ENCODE results near the gene MAPK1. TPM values are rescaled to one million over a fixed set of nuclear protein-coding genes. Genes with fewer than 3 reads are reported as not detected.
"Not testable (repeated sequence)": the region's sequence is repeated elsewhere in the genome, so short reads cannot be mapped to it uniquely, and the experiment has no call there.

Gene MAPK1
- total and polyA plus RNA-seq, 4 donors: 13.6 to 159 (median 76.6) TPM

DNA sequence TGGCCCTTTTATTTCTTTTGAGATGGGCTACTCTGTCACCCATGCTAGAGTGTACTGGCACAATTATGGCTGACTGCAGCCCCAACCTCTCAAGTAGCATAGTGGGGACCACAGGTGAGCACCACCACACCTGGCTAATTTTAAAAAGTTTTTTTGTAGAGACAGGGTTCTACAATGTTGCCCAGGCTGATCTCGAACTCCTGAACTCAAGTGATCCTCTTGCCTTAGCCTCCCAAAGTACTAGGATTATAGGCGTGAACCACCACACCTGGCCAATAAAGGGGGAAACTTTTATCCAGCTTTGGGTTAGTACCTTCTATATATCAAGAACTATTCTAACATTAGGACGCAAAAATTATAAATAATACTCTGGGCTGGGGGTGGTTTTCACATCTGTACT lies 52.1 kb downstream of the MAPK1 start:
- Histone ChIP-seq H3K9me3 (ENCODE audit: control insufficient read depth, low read length) (no peaks in the 10 kb centered on the region), H3K4me1 (ENCODE audit: control insufficient read depth in 1 of 2, insufficient read depth in 2 of 2, low read length in 2 of 2) (peaks cover 0 to 15% of the 10 kb centered on the region in 2 donors), H3K4me3 (ENCODE audit: low read length in 2 of 2) (no peak overlapping the region), H3K27ac (ENCODE audit: low read depth in 1 of 2, low read length in 2 of 2) (no peak overlapping the region), H3K27me3 (ENCODE audit: control insufficient read depth in 1 of 2, insufficient read depth in 2 of 2, low read length in 1 of 2) (no peaks in the 10 kb centered on the region), H3K36me3 (ENCODE audit: control insufficient read depth in 1 of 2, insufficient read depth in 2 of 2, low read length in 1 of 2) (no peaks in the 10 kb centered on the region)
- WGBS, 2 donors: 98 to 99% methylated on average over 3 of the region's 3 CpGs
- intact Hi-C loops (cut with DNase I): loop anchor here in 1 of 2 donors (5.0 kb wide), 1 partner anchor 37 kb away; no protein-coding TSS in a partner anchor
- DNase-seq (no peak), ATAC-seq (ENCODE audit: low FRiP score) (no peak)

DNA sequence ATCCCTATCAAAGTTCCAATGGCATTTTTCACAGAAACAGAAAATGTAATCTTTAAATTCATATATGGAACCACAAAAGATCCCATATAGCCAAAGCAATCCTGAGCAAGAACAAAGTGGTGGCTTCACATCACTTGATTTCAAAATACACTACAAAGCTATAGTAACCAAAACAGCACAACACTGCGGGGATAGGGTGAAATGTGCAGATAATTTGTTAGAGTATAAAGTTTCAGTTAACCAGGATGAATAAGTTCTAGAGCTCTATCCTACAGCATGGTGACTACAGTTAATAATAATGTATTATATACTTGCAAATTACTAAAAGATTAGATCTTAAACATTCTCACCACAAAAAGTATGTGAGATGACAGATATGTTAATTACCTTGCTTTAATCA lies 55.5 kb downstream of the MAPK1 start:
- intact Hi-C loops (cut with DNase I): no loop called here
- peaks cover 0 to 1% of the 10 kb centered on the region in 2 donors for H3K4me1 ChIP-seq (ENCODE audit: control insufficient read depth in 1 of 2, insufficient read depth in 2 of 2, low read length in 2 of 2)

DNA sequence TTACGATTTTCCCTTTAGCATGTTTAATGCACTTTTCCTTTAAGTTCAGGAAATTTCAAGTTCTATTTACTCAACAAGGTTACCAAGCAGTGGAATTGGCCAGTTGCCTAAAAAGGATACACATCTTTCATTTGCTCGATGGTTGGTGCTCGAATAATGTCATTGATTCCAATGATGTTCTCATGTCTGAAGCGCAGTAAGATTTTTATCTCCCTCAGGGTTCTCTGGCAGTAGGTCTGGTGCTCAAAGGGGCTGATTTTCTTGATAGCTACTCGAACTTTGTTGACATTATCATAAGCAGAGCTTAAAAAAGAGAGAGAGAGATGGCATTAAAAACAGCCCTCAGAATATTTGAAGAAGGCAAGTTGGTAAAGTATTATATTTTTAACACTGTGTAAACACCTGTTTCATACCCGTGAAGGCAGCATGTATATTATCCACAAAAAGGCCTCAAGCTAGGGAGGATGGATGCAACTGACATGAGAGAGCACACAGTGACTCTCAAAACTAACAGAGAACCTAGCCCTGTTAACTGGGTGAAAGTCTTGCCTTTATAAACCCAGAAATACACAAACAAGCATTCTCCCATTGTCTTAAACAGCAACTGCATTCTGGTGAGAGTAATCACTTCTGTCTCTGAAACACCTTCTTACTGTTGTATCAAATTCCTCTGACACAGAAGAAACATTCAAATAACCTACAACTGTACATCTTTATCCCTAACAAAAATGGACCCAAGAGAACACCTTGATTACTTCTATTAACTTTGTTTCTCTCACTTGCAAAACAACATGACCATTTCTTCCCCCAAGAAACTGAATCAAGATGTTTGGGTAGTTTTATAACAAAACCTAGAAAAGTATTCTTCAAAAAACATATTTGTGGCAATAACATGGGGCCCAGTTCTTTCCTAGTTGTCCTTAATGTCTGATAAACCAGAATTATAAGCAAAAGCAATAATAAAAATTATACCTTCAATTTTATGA lies 59.6 kb downstream of the MAPK1 start:
- Histone ChIP-seq H3K27me3 (ENCODE audit: control insufficient read depth in 1 of 2, insufficient read depth in 2 of 2, low read length in 1 of 2) (no peaks in the 10 kb centered on the region), H3K36me3 (ENCODE audit: control insufficient read depth in 1 of 2, insufficient read depth in 2 of 2, low read length in 1 of 2) (peaks cover 0 to 5% of the 10 kb centered on the region in 2 donors), H3K4me3 (ENCODE audit: low read length in 2 of 2) (no peak overlapping the region), H3K9me3 (ENCODE audit: control insufficient read depth, low read length) (no peaks in the 10 kb centered on the region), H3K4me1 (ENCODE audit: control insufficient read depth in 1 of 2, insufficient read depth in 2 of 2, low read length in 2 of 2) (peaks cover 0 to 1% of the 10 kb centered on the region in 2 donors), H3K27ac (ENCODE audit: low read depth in 1 of 2, low read length in 2 of 2) (no peak overlapping the region)
- ATAC-seq (ENCODE audit: low FRiP score) (no peak), DNase-seq (no peak)
- intact Hi-C loops (cut with DNase I): loop anchor here in 1 of 2 donors (5.0 kb wide), 1 partner anchor 44 kb away; no protein-coding TSS in a partner anchor
- 25 to 32% methylated on average over 6 of the region's 6 CpGs for whole genome bisulfite sequencing, 2 donors

More for the DNA sequence above, 55.5 kb downstream of the MAPK1 start:
- no peaks in the 10 kb centered on the region for H3K27me3 ChIP-seq (ENCODE audit: control insufficient read depth in 1 of 2, insufficient read depth in 2 of 2, low read length in 1 of 2)
- ATAC-seq (ENCODE audit: low FRiP score) (no peak), DNase-seq (no peak)
- no peak overlapping the region for H3K4me3 ChIP-seq (ENCODE audit: low read length in 2 of 2)
- 96 to 97% methylated on average over 1 of the region's 1 CpG for WGBS, 2 donors
- no peak overlapping the region for H3K27ac ChIP-seq (ENCODE audit: low read depth in 1 of 2, low read length in 2 of 2)
- no peaks in the 10 kb centered on the region for H3K9me3 ChIP-seq (ENCODE audit: control insufficient read depth, low read length)
- no peaks in the 10 kb centered on the region for H3K36me3 ChIP-seq (ENCODE audit: control insufficient read depth in 1 of 2, insufficient read depth in 2 of 2, low read length in 1 of 2)

DNA sequence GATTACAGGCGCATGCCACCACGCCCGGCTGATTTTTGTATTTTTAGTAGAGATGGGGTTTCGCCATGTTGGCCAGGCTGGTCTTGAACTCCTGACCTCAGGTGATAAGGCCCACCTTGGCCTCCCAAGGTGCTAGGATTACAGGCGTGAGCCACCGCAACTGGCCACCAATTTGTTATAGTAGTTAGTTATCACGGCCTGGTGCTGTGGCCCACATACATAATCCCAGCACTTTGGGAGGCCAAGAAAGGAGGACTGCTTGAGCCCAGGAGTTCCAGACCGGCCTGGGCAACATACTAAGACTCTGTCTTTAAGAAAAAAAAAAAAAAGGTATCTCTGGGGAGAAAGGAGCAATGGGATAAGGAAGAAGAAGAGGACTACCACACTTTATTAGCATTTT lies 62.1 kb downstream of the MAPK1 start:
- 95 to 97% methylated on average over 8 of the region's 8 CpGs for WGBS, 2 donors
- H3K4me3 ChIP-seq (ENCODE audit: low read length in 2 of 2); H3K4me1 ChIP-seq (ENCODE audit: control insufficient read depth in 1 of 2, insufficient read depth in 2 of 2, low read length in 2 of 2); H3K36me3 ChIP-seq (ENCODE audit: control insufficient read depth in 1 of 2, insufficient read depth in 2 of 2, low read length in 1 of 2); DNase-seq; H3K27ac ChIP-seq (ENCODE audit: low read depth in 1 of 2, low read length in 2 of 2); H3K9me3 ChIP-seq (ENCODE audit: control insufficient read depth, low read length); ATAC-seq (ENCODE audit: low FRiP score); H3K27me3 ChIP-seq (ENCODE audit: control insufficient read depth in 1 of 2, insufficient read depth in 2 of 2, low read length in 1 of 2): not testable (repeated sequence)
- intact Hi-C loops (cut with DNase I): loop anchor here in 1 of 2 donors (5.0 kb wide), 1 partner anchor 47 kb away; no protein-coding TSS in a partner anchor

DNA sequence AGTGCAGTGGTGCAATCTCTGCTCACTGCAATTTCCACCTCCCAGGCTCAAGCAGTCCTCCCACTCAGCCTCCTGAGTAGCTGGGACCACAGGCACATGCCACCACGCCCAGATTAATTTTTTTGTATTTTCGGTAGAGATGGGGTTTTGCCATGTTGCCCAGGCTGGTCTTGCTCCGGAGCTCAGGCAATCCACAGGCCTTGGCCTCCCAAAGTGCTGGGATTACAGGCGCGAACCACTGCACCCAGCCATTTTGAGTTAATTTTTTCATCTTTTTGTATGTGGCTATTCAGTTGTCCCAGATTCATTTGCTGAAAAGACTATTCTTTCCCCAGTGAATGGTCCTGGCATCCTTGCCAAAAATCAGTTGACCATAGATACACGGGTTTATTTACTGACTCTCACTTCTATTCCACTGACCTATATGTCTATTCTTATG lies 63.6 kb downstream of the MAPK1 start:
- ATAC-seq (ENCODE audit: low FRiP score) (no peak), DNase-seq (no peak)
- intact Hi-C loops (cut with DNase I): no loop called here
- H3K36me3 ChIP-seq (ENCODE audit: control insufficient read depth in 1 of 2, insufficient read depth in 2 of 2, low read length in 1 of 2): peaks cover 2 to 5% of the 10 kb centered on the region in 2 donors
- no peaks in the 10 kb centered on the region for H3K27me3 ChIP-seq (ENCODE audit: control insufficient read depth in 1 of 2, insufficient read depth in 2 of 2, low read length in 1 of 2)
- no peak overlapping the region for H3K27ac ChIP-seq (ENCODE audit: low read depth in 1 of 2, low read length in 2 of 2)
- H3K4me3 ChIP-seq (ENCODE audit: low read length in 2 of 2): no peak overlapping the region
- H3K4me1 ChIP-seq (ENCODE audit: control insufficient read depth in 1 of 2, insufficient read depth in 2 of 2, low read length in 2 of 2): peaks cover 0 to 1% of the 10 kb centered on the region in 2 donors
- no peaks in the 10 kb centered on the region for H3K9me3 ChIP-seq (ENCODE audit: control insufficient read depth, low read length)
- WGBS, 2 donors: 90 to 92% methylated on average over 6 of the region's 6 CpGs

DNA sequence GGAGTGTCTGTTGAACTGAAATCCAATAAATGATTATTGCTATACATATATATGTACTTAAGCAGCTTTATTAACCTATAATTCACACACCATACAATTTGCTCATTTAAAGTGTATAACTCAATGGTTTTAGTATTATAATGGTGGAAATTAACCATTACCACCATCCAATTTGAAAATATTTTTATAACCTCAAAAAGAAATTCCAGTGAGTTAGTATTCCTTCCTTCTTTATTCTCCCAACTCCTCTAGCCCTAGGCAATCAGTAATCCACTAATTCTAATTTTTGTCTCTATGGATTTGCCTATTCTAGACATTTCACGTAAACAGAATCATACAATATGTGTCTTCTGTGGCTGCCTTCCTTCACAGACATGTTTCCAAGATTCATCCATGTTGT lies 64.8 kb downstream of the MAPK1 start:
- no peak for DNase-seq
- intact Hi-C loops (cut with DNase I): no loop called here
- WGBS, 2 donors: 98 to 100% methylated on average over 1 of the region's 1 CpG
- no peaks in the 10 kb centered on the region for H3K9me3 ChIP-seq (ENCODE audit: control insufficient read depth, low read length)
- no peaks in the 10 kb centered on the region for H3K27me3 ChIP-seq (ENCODE audit: control insufficient read depth in 1 of 2, insufficient read depth in 2 of 2, low read length in 1 of 2)
- no peak for ATAC-seq (ENCODE audit: low FRiP score)
- peaks cover 0 to 1% of the 10 kb centered on the region in 2 donors for H3K4me1 ChIP-seq (ENCODE audit: control insufficient read depth in 1 of 2, insufficient read depth in 2 of 2, low read length in 2 of 2)
- H3K4me3 ChIP-seq (ENCODE audit: low read length in 2 of 2): no peak overlapping the region
- no peak overlapping the region for H3K27ac ChIP-seq (ENCODE audit: low read depth in 1 of 2, low read length in 2 of 2)
- H3K36me3 ChIP-seq (ENCODE audit: control insufficient read depth in 1 of 2, insufficient read depth in 2 of 2, low read length in 1 of 2): peaks cover 2 to 5% of the 10 kb centered on the region in 2 donors

DNA sequence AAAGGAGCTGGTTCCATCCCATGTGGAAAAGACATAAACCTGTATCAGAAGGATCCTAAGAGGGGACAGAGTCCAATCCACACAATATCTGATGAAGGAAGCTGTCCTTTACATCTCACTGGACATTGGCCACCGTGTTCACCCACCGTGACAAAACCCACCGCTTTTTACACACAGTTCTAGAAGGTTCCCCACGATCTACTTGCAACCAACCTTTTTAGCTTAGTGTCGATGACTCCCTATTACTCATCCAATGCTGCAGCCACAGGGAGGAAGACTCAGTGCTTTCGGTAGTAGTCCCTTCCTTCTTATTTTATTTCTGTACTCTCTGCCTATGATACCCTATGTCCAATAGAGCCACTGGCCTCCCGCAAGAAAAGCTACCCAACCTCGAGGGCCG lies 65.4 kb downstream of the MAPK1 start:
- Histone ChIP-seq H3K27me3 (ENCODE audit: control insufficient read depth in 1 of 2, insufficient read depth in 2 of 2, low read length in 1 of 2) (no peaks in the 10 kb centered on the region), H3K36me3 (ENCODE audit: control insufficient read depth in 1 of 2, insufficient read depth in 2 of 2, low read length in 1 of 2) (peaks cover 2 to 5% of the 10 kb centered on the region in 2 donors), H3K9me3 (ENCODE audit: control insufficient read depth, low read length) (no peaks in the 10 kb centered on the region), H3K4me3 (ENCODE audit: low read length in 2 of 2) (no peak overlapping the region), H3K27ac (ENCODE audit: low read depth in 1 of 2, low read length in 2 of 2) (no peak overlapping the region), H3K4me1 (ENCODE audit: control insufficient read depth in 1 of 2, insufficient read depth in 2 of 2, low read length in 2 of 2) (no peaks in the 10 kb centered on the region)
- intact Hi-C loops (cut with DNase I): no loop called here
- no peak for ATAC-seq (ENCODE audit: low FRiP score)
- 97% methylated on average over 9 of the region's 9 CpGs for WGBS, 2 donors
- DNase-seq: no peak

DNA sequence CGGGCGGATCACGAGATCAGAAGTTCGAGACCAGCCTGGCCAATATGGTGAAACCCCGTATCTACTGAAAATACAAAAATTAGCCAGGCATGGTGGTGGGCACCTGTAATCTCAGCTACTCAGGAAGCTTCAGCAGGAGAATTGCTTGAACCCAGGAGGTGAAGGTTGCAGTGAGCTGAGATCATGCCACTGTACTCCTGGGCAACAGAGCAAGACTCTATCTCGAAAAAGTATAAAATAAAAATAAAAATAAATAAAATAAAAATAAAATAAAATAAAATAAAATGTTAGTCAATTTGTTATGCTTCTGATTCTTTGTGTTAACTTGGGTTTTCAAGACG lies 66.2 kb downstream of the MAPK1 start:
- H3K9me3 ChIP-seq (ENCODE audit: control insufficient read depth, low read length); intact Hi-C loops (cut with DNase I); DNase-seq; H3K27ac ChIP-seq (ENCODE audit: low read depth in 1 of 2, low read length in 2 of 2); H3K27me3 ChIP-seq (ENCODE audit: control insufficient read depth in 1 of 2, insufficient read depth in 2 of 2, low read length in 1 of 2); H3K36me3 ChIP-seq (ENCODE audit: control insufficient read depth in 1 of 2, insufficient read depth in 2 of 2, low read length in 1 of 2); ATAC-seq (ENCODE audit: low FRiP score); H3K4me1 ChIP-seq (ENCODE audit: control insufficient read depth in 1 of 2, insufficient read depth in 2 of 2, low read length in 2 of 2); H3K4me3 ChIP-seq (ENCODE audit: low read length in 2 of 2): not testable (repeated sequence)
- WGBS, 2 donors: 97 to 99% methylated on average over 7 of the region's 7 CpGs

All from aorta (tissue), 5 donors.